GM12872 (cell line): ENCODE data around the gene ASS1.

Experiments
- CTCF ChIP-seq: IDR thresholded peaks from 3 replicates; pipeline ENCODE4 v1.5.1; 2011; ENCODE audit warnings: low read depth, mild to moderate bottlenecking, low read length, moderate library complexity; ENCODE audit not compliant: insufficient read depth

ASS1 gene

GRCh38 chr9:130491830-130492482, 47.2 kb downstream of the ASS1 start:
- no peak for TF ChIP-seq CTCF

- no peak for TF ChIP-seq CTCF
Measured at GRCh38 chr9:130493021-130493420, 48.3 kb downstream of the ASS1 start.

GRCh38 chr9:130493476-130493875, 48.7 kb downstream of the ASS1 start:
- no peak for TF ChIP-seq CTCF

- TF ChIP-seq CTCF, result no peak
Measured at GRCh38 chr9:130495067-130495466, 50.3 kb downstream of the ASS1 start.

GRCh38 chr9:130497139-130497538, 52.4 kb downstream of the ASS1 start:
- no peak for TF ChIP-seq CTCF

- no peak for TF ChIP-seq CTCF
Measured at GRCh38 chr9:130498298-130498917, 53.6 kb downstream of the ASS1 start.

- no peak for TF ChIP-seq CTCF
Measured at GRCh38 chr9:130498918-130499698, 54.3 kb downstream of the ASS1 start.
